ENCODE data around the gene ZNF592. TPM values are rescaled to one million over a fixed set of nuclear protein-coding genes. Genes with fewer than 3 reads are reported as not detected.
A peak's percentile ranks its signal among the peaks of the same experiment; 100 is the strongest.

Gene ZNF592
- polyA plus RNA-seq, 2 of the 4 experiments (the other 2 are of a cell fraction): 12.4 to 13.9 TPM

- DNase-seq (ENCODE audit: low read depth in 1 of 2, low spot score in 1 of 2): no peak
- POLR2A ChIA-PET: no interaction called here
- no peak for TF ChIP-seq FOSB (CRISPR knock-in tag; IDR thresholded peaks at IDR 0.05)
- TF ChIP-seq SMC3 (IDR thresholded peaks at IDR 0.05): no peak
- TF ChIP-seq RARB (CRISPR knock-in tag; IDR thresholded peaks at IDR 0.05): no peak
- no peak for TF ChIP-seq ZFP36 (IDR thresholded peaks at IDR 0.05; ENCODE audit: borderline replicate concordance, partially characterized antibody)
- TF ChIP-seq PHF8 (IDR thresholded peaks at IDR 0.05; ENCODE audit: borderline replicate concordance, low read depth): no peak
- TF ChIP-seq USF2 (IDR thresholded peaks at IDR 0.05): no peak
- TF ChIP-seq HOXA7 (CRISPR knock-in tag; IDR thresholded peaks at IDR 0.05): no peak
- no peak for TF ChIP-seq HEYL (CRISPR knock-in tag; IDR thresholded peaks at IDR 0.05)
- no peak for TF ChIP-seq POLR2AphosphoS2 (conservative IDR thresholded peaks at IDR 0.05; ENCODE audit: low read length)
- no peak for TF ChIP-seq KDM1A (IDR thresholded peaks at IDR 0.05; ENCODE audit: low read depth)
- TF ChIP-seq E2F6 (IDR thresholded peaks at IDR 0.05; ENCODE audit: borderline replicate concordance, low read depth): no peak
- no peak for TF ChIP-seq SREBF2 (IDR thresholded peaks at IDR 0.05)
- TF ChIP-seq CTCF (IDR thresholded peaks at IDR 0.05): no peak
- no peak for TF ChIP-seq MAZ (IDR thresholded peaks at IDR 0.05; ENCODE audit: borderline replicate concordance, low read depth, low read length)
- no peak for TF ChIP-seq HES2 (IDR thresholded peaks at IDR 0.05)
- no peak for TF ChIP-seq EHF (CRISPR knock-in tag; IDR thresholded peaks at IDR 0.05)
- no peak for TF ChIP-seq RNF2 (IDR thresholded peaks at IDR 0.05; ENCODE audit: borderline replicate concordance, low read depth)
- no peak for TF ChIP-seq PBX3 (IDR thresholded peaks at IDR 0.05)
- Histone ChIP-seq H3K9me3 (no peaks in the 10 kb centered on the region), H3K27ac (peak overlapping the region in 1 of 2 experiments; percentile 22; a peak in 1 of 6 replicates), H3K4me2 (no peak overlapping the region), H3K4me1 (no peaks in the 10 kb centered on the region), H3K4me3 (no peak overlapping the region)
- ATAC-seq: no peak; a peak in 2 of 6 replicates
- FAIRE-seq: no peak
- CTCF ChIA-PET: interaction anchor here (0.8 kb wide), 1 partner anchor 143 kb away, joined by 3 read pairs; no protein-coding TSS in a partner anchor
- WGBS (ENCODE audit: missing lambda C conversion rate): 90% methylated on average over 5 of the region's 5 CpGs
Measured at GRCh38 chr15:84785053-84785452, 36.7 kb downstream of the ZNF592 start.

GRCh38 chr15:84788500-84788899 is 40.1 kb downstream of the ZNF592 start:
- ATAC-seq (no peak), DNase-seq (ENCODE audit: low read depth in 1 of 2, low spot score in 1 of 2) (no peak), FAIRE-seq (no peak)
- WGBS (ENCODE audit: missing lambda C conversion rate): 82% methylated on average over 2 of the region's 2 CpGs
- Histone ChIP-seq H3K9me3 (no peaks in the 10 kb centered on the region), H3K27ac (no peak overlapping the region), H3K4me3 (no peak overlapping the region), H3K4me1 (no peaks in the 10 kb centered on the region), H3K4me2 (no peak overlapping the region)
- CTCF ChIA-PET: interaction anchor here (1.1 kb wide), 1 partner anchor 139 kb away, joined by 4 read pairs; no protein-coding TSS in a partner anchor
- TF ChIP-seq HDAC2 (IDR thresholded peaks at IDR 0.05): no peak
- no peak for TF ChIP-seq MAFK (IDR thresholded peaks at IDR 0.05; ENCODE audit: partially characterized antibody)
- POLR2A ChIA-PET: no interaction called here

GRCh38 chr15:84789762-84790161 is 41.4 kb downstream of the ZNF592 start:
- Histone ChIP-seq H3K27ac (no peak overlapping the region), H3K4me1 (no peaks in the 10 kb centered on the region), H3K4me2 (no peak overlapping the region), H3K4me3 (no peak overlapping the region), H3K9me3 (no peaks in the 10 kb centered on the region)
- TF ChIP-seq SMC3 (IDR thresholded peaks at IDR 0.05) (no peak), CTCF (IDR thresholded peaks at IDR 0.05) (no peak), HDAC2 (IDR thresholded peaks at IDR 0.05) (no peak), RFX5 (IDR thresholded peaks at IDR 0.05) (no peak), CEBPB (IDR thresholded peaks at IDR 0.05) (no peak), JUN (IDR thresholded peaks at IDR 0.05) (no peak)
- POLR2A ChIA-PET: no interaction called here
- DNase-seq (ENCODE audit: low read depth in 1 of 2, low spot score in 1 of 2) (no peak), ATAC-seq (no peak), FAIRE-seq (no peak)
- 88% methylated on average over 5 of the region's 5 CpGs for WGBS (ENCODE audit: missing lambda C conversion rate)
- CTCF ChIA-PET: interaction anchor here (1.8 kb wide), 1 partner anchor 40 kb away, joined by 6 read pairs; no protein-coding TSS in a partner anchor
